ENCODE results near the gene SLC7A14.

Gene SLC7A14

GRCh38 chr3:170496868-170497140 lies 89.1 kb downstream of the SLC7A14 start:
- Histone ChIP-seq H3K27me3 (replicated peaks; ENCODE audit: insufficient read depth, low read length) (no peaks in the 10 kb centered on the region), H3K9ac (ENCODE audit: low read length) (no peak overlapping the region), H3K4me2 (ENCODE audit: low read depth, low read length) (no peak overlapping the region), H3K36me3 (replicated peaks; ENCODE audit: insufficient read depth, low read length) (no peaks in the 10 kb centered on the region), H3K4me3 (ENCODE audit: low read length) (no peak overlapping the region), H3F3A (ENCODE audit: insufficient read depth, low read length) (no peaks in the 10 kb centered on the region), H3K9me2 (replicated peaks; ENCODE audit: insufficient read depth, low read length) (no peaks in the 10 kb centered on the region), H2AFZ (ENCODE audit: low read length) (no peak overlapping the region), H3K9me3 (replicated peaks; ENCODE audit: insufficient read depth, low read length) (no peaks in the 10 kb centered on the region), H4K20me1 (ENCODE audit: insufficient read depth, low read length) (no peaks in the 10 kb centered on the region), H3K4me1 (ENCODE audit: low read length) (no peaks in the 10 kb centered on the region), H3K79me2 (ENCODE audit: low read length) (no peaks in the 10 kb centered on the region), H3K27ac (ENCODE audit: low read length) (no peak overlapping the region)
- DNase-seq, result no peak
- TF ChIP-seq EZH2 (optimal IDR thresholded peaks at IDR 0.05; ENCODE audit: low read depth, low read length), result no peak
- TF ChIP-seq EZH2phosphoT487 (IDR thresholded peaks at IDR 0.05; ENCODE audit: low read length), result no peak
- TF ChIP-seq, protein P1, sequence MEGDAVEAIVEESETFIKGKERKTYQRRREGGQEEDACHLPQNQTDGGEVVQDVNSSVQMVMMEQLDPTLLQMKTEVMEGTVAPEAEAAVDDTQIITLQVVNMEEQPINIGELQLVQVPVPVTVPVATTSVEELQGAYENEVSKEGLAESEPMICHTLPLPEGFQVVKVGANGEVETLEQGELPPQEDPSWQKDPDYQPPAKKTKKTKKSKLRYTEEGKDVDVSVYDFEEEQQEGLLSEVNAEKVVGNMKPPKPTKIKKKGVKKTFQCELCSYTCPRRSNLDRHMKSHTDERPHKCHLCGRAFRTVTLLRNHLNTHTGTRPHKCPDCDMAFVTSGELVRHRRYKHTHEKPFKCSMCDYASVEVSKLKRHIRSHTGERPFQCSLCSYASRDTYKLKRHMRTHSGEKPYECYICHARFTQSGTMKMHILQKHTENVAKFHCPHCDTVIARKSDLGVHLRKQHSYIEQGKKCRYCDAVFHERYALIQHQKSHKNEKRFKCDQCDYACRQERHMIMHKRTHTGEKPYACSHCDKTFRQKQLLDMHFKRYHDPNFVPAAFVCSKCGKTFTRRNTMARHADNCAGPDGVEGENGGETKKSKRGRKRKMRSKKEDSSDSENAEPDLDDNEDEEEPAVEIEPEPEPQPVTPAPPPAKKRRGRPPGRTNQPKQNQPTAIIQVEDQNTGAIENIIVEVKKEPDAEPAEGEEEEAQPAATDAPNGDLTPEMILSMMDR (IDR thresholded peaks at IDR 0.05; ENCODE audit: low read length), result no peak

DNA sequence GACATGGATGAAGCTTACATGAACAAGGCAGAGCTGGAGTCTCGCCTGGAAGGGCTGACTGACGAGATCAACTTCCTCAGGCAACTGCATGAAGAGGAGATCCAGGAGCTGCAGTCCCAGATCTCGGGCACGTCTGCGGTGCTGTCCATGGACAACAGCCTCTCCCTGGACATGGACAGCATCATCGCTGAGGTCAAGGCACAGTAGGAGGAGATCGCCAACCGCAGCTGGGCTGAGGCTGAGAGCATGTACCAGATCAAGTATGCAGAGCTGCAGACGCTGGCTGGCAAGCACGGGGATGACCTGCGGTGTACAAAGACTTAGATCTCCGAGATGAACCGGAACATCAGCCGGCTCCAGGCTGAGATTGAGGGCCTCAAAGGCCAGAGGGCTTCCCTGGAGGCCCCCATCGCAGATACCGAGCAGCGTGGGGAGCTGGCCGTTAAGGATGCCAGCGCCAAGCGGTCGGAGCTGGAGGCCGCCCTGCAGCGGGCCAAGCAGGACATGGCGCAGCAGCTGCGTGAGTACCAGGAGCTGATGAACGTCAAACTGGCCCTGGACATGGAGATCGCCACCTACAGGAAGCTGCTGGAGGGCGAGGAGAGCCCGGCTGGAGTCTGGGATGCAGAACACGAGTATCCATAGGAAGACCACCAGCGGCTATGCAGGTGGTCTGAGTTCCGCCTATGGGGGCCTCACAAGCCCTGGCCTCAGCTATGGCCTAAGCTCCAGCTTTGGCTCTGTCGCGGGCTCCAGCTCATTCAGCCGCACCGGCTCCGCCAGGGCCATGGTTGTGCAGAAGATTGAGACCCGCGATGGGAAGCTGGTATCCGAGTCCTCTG lies 89.6 kb downstream of the SLC7A14 start:
- Histone ChIP-seq H3K4me2 (ENCODE audit: low read depth, low read length) (no peak overlapping the region), H4K20me1 (ENCODE audit: insufficient read depth, low read length) (no peaks in the 10 kb centered on the region), H3K9me2 (replicated peaks; ENCODE audit: insufficient read depth, low read length) (no peaks in the 10 kb centered on the region), H3K4me1 (ENCODE audit: low read length) (peaks cover 5% of the 10 kb centered on the region; the same call in 1 of the 2 replicates), H3K9me3 (replicated peaks; ENCODE audit: insufficient read depth, low read length) (no peaks in the 10 kb centered on the region), H3K4me3 (ENCODE audit: low read length) (no peak overlapping the region), H3F3A (ENCODE audit: insufficient read depth, low read length) (no peaks in the 10 kb centered on the region), H3K9ac (ENCODE audit: low read length) (no peak overlapping the region), H3K27me3 (replicated peaks; ENCODE audit: insufficient read depth, low read length) (no peaks in the 10 kb centered on the region), H3K36me3 (replicated peaks; ENCODE audit: insufficient read depth, low read length) (no peaks in the 10 kb centered on the region), H3K27ac (ENCODE audit: low read length) (no peak overlapping the region), H2AFZ (ENCODE audit: low read length) (no peak overlapping the region), H3K79me2 (ENCODE audit: low read length) (no peaks in the 10 kb centered on the region)
- DNase-seq, result no peak
- TF ChIP-seq EZH2 (optimal IDR thresholded peaks at IDR 0.05; ENCODE audit: low read depth, low read length), result no peak
- TF ChIP-seq, protein P1 (IDR thresholded peaks at IDR 0.05; ENCODE audit: low read length), result no peak
- no peak for TF ChIP-seq EZH2phosphoT487 (IDR thresholded peaks at IDR 0.05; ENCODE audit: low read length)

DNA sequence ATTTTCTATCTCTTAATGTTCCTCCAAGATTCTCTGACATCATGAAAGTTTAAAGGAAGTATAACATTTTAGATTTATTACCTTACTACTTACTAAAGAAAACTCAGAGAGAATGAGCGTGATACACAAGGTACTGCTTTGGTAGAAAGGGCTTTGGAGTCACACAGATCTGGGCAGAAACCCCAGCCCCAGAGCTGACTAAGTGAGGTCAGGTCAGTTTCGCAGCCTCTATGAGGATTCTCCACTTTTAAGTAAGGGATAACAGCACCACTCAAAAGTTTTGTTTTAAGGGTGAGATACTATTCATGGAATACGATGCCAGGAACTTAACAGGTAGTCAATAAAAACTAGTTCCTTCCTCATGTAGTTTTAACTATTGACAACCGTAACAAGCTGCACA lies 91.1 kb downstream of the SLC7A14 start:
- Histone ChIP-seq H4K20me1 (ENCODE audit: insufficient read depth, low read length) (no peaks in the 10 kb centered on the region), H2AFZ (ENCODE audit: low read length) (no peak overlapping the region), H3K27me3 (replicated peaks; ENCODE audit: insufficient read depth, low read length) (no peaks in the 10 kb centered on the region), H3K79me2 (ENCODE audit: low read length) (no peaks in the 10 kb centered on the region), H3K9me2 (replicated peaks; ENCODE audit: insufficient read depth, low read length) (no peaks in the 10 kb centered on the region), H3K4me3 (ENCODE audit: low read length) (no peak overlapping the region), H3K4me1 (ENCODE audit: low read length) (peaks cover 5% of the 10 kb centered on the region; the same call in 1 of the 2 replicates), H3K27ac (ENCODE audit: low read length) (no peak overlapping the region), H3K9me3 (replicated peaks; ENCODE audit: insufficient read depth, low read length) (no peaks in the 10 kb centered on the region), H3K36me3 (replicated peaks; ENCODE audit: insufficient read depth, low read length) (no peaks in the 10 kb centered on the region), H3K4me2 (ENCODE audit: low read depth, low read length) (no peak overlapping the region), H3K9ac (ENCODE audit: low read length) (no peak overlapping the region), H3F3A (ENCODE audit: insufficient read depth, low read length) (no peaks in the 10 kb centered on the region)
- TF ChIP-seq EZH2phosphoT487 (IDR thresholded peaks at IDR 0.05; ENCODE audit: low read length), result no peak
- TF ChIP-seq EZH2 (optimal IDR thresholded peaks at IDR 0.05; ENCODE audit: low read depth, low read length), result no peak
- TF ChIP-seq, protein P1 (IDR thresholded peaks at IDR 0.05; ENCODE audit: low read length), result no peak
- DNase-seq, result no peak
